AG04450 (cell line): ENCODE data around the gene KDM3B. TPM values are rescaled to one million over a fixed set of nuclear protein-coding genes. Genes with fewer than 3 reads are reported as not detected.

ENCODE experiments used
- CTCF ChIA-PET: fragments of 300-600, 350-600 bp; formaldehyde crosslinking; extraction: SDS; loops from one replicate; lab custom pipeline; 2022; ENCODE audit warnings: antibody characterized with exemption, inconsistent platforms; lab: Charles Lee
- POLR2A ChIA-PET: fragments of 350-600 bp; formaldehyde crosslinking; extraction: SDS; loops from one replicate; lab custom pipeline; 2021; ENCODE audit warnings: antibody characterized with exemption, inconsistent platforms; lab: Yijun Ruan, JAX
- DNase-seq: peaks from one replicate; pipeline ENCODE4 v3.0.0-alpha.2; 2011; ENCODE audit warnings: low read depth, low spot score
- H3K27ac ChIP-seq: one replicate; pipeline ENCODE4 v1.5.1; 2012; ENCODE audit warnings: low read depth, low read length, control low read depth
- H3K27me3 ChIP-seq: one replicate; pipeline ENCODE4 v1.6.0; 2012; ENCODE audit warnings: low read length; ENCODE audit not compliant: control insufficient read depth, insufficient read depth
- H3K4me3 ChIP-seq: 2 replicates; pipeline ENCODE4 v1.5.1; 2011; ENCODE audit warnings: mild to moderate bottlenecking, low read depth, low read length, control low read depth
- H3K9me3 ChIP-seq: 2 replicates; pipeline ENCODE4 v1.5.1; 2012; ENCODE audit warnings: low read length; ENCODE audit not compliant: control insufficient read depth, insufficient read depth
- polyA plus RNA-seq: library from polyadenylated mRNA; depleted of rRNA; stranded (reverse); fragments of >200 nt; gene quantifications from 2 replicates; pipeline ENCODE4 v1.2.3, GENCODE V29; 2011
- TF ChIP-seq, protein P1 (sequence below): IDR thresholded peaks from 2 replicates; pipeline ENCODE4 v1.5.1; 2011; ENCODE audit warnings: low read depth, low read length, control low read depth, inconsistent platforms

KDM3B gene
- polyA plus RNA-seq, 1 experiment, result 32.7 TPM

DNA sequence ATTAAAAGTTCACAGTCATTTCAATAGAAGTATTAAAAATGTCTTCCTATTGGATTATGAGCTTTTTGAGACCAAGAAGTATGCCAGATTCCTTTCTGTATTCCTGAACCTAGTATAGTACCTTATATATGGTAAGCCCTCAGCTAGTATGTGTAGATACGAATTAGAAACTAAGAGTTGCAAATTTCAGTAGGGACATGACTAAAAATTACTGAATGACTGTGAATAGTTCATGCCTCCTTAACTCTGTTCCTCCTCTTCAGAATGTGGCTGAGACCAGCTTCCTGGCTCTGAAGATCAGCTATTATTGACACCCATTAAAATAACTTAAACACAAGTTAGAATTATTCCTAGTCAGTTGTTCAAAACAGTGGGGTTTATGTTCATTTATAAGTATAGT is 19.7 kb downstream of the KDM3B start:
- Histone ChIP-seq H3K9me3 (no peaks in the 10 kb centered on the region), H3K4me3 (no peak overlapping the region), H3K27me3 (no peaks in the 10 kb centered on the region), H3K27ac (no peak overlapping the region)
- TF ChIP-seq, protein P1, sequence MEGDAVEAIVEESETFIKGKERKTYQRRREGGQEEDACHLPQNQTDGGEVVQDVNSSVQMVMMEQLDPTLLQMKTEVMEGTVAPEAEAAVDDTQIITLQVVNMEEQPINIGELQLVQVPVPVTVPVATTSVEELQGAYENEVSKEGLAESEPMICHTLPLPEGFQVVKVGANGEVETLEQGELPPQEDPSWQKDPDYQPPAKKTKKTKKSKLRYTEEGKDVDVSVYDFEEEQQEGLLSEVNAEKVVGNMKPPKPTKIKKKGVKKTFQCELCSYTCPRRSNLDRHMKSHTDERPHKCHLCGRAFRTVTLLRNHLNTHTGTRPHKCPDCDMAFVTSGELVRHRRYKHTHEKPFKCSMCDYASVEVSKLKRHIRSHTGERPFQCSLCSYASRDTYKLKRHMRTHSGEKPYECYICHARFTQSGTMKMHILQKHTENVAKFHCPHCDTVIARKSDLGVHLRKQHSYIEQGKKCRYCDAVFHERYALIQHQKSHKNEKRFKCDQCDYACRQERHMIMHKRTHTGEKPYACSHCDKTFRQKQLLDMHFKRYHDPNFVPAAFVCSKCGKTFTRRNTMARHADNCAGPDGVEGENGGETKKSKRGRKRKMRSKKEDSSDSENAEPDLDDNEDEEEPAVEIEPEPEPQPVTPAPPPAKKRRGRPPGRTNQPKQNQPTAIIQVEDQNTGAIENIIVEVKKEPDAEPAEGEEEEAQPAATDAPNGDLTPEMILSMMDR, result no peak
- no peak for DNase-seq
- POLR2A ChIA-PET, result interaction anchor here (1.6 kb wide), 1 partner anchor 34 kb away, joined by 5 read pairs; the partner anchor contains the start of gene FAM53C
- CTCF ChIA-PET, result interaction anchor here (7.8 kb wide), 1 partner anchor 19 kb away, joined by 100 read pairs; the partner anchor contains the start of gene KDM3B

DNA sequence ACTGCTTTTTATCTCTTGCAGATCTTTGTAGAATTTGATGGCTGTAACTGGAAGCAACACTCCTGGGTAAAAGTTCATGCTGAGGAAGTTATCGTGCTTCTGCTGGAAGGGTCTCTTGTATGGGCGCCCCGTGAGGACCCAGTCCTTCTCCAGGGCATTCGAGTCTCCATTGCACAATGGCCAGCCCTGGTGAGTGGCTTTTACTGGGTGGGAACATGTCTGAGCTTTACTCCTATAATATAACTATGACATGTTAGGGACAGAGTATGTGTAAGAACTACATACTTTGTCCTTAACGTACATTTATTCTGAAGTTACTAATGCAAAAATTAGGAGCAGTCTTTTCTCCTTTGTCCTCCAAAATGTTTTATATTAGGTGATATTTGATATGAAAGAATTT is 20.2 kb downstream of the KDM3B start:
- Histone ChIP-seq H3K4me3 (no peak overlapping the region), H3K27ac (no peak overlapping the region), H3K9me3 (no peaks in the 10 kb centered on the region), H3K27me3 (no peaks in the 10 kb centered on the region)
- no peak for DNase-seq
- ChIA-PET CTCF (interaction anchor here (7.8 kb wide), 1 partner anchor 19 kb away, joined by 100 read pairs; the partner anchor contains the start of gene KDM3B), POLR2A (no interaction called here)
- TF ChIP-seq, protein P1, result no peak

DNA sequence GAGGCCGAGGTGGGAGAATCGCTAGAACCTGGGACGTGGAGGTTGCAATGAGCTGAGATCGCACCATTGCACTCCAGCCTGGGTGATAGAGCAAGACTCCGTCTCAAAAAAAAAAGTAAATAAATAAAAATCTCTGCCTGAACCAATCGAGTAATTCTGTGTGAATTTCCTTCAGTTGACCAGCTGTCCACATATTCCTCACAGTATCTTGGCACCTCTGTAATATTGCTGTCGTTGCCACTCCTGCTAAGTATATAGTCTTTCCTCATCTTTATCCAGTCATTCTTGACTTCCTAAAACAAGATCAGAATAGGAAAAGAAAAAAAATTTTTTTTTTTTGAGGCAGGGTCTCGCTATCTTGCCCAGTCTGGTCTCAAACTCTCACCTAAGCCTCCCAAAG is 29.9 kb downstream of the KDM3B start:
- ChIA-PET CTCF (interaction anchor here (3.6 kb wide), 1 partner anchor 30 kb away, joined by 15 read pairs; the partner anchor contains the start of gene KDM3B), POLR2A (interaction anchor here (0.8 kb wide), 1 partner anchor 44 kb away, joined by 3 read pairs; the partner anchor contains the start of gene FAM53C)
- TF ChIP-seq, protein P1, result no peak
- no peaks in the 10 kb centered on the region for H3K9me3 ChIP-seq
- H3K4me3 ChIP-seq, result no peak overlapping the region
- no peak for DNase-seq
- no peaks in the 10 kb centered on the region for H3K27me3 ChIP-seq
- no peak overlapping the region for H3K27ac ChIP-seq

DNA sequence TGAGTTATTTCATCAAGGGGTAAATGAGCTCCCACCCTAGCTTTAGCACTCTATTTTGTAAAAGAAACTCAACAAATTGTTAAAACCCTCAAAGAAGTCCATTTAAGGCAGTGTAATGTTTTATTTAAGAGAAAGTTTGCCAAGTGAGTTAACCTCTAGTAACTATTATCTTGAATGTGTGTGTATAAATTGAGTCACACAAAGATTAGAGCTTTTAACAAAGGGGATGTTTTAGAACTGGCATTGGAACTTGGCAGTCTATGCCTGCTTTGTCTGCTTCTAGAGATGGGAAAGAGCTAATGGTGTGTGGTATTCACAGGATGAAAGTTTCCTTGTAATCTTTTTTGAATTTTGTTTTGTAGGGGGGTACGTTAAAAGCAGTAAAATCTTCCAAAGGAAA is 33.2 kb downstream of the KDM3B start:
- H3K27me3 ChIP-seq, result no peaks in the 10 kb centered on the region
- no peak for DNase-seq
- no peak overlapping the region for H3K4me3 ChIP-seq
- ChIA-PET POLR2A (no interaction called here), CTCF (interaction anchor here (0.6 to 3.6 kb wide), 2 partner anchors 26 to 33 kb away, joined by 4 to 15 read pairs; partner anchors contain the start of gene KDM3B)
- H3K9me3 ChIP-seq, result no peaks in the 10 kb centered on the region
- no peak overlapping the region for H3K27ac ChIP-seq
- TF ChIP-seq, protein P1, result no peak

DNA sequence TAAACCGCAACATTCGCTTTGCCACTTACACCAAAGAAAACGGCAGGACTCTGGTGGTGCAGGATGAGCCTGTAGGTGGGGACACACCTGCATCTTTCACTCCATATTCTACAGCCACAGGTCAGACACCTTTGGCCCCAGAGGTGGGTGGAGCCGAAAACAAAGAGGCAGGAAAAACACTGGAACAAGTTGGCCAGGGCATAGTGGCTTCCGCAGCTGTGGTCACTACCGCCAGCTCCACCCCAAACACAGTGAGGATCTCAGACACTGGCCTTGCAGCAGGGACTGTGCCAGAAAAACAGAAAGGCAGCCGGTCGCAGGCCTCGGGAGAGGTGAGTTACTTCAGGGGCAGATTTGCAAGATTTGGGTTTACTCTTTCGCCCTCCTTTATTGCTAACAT is 33.8 kb downstream of the KDM3B start:
- Histone ChIP-seq H3K27me3 (no peaks in the 10 kb centered on the region), H3K27ac (no peak overlapping the region), H3K9me3 (no peaks in the 10 kb centered on the region), H3K4me3 (no peak overlapping the region)
- ChIA-PET POLR2A (no interaction called here), CTCF (interaction anchor here (0.6 kb wide), 1 partner anchor 25 kb away, joined by 4 read pairs; no protein-coding TSS in a partner anchor)
- TF ChIP-seq, protein P1, result no peak
- no peak for DNase-seq
